Endothelial cell of umbilical vein (primary cell): ENCODE data around the gene CADPS. TPM values are rescaled to one million over a fixed set of nuclear protein-coding genes. Genes with fewer than 3 reads are reported as not detected.

Experiments
- BruUV-seq: library from RNA; stranded (reverse); fragments of 400-500 nt; replicated peaks from 2 replicates; lab custom pipeline; 2021; lab: Mats Ljungman, UMichigan
- CTCF ChIA-PET: fragments of 300-600, 350-600 bp; sonication (Branson Sonifier 250); formaldehyde crosslinking; loops from one replicate; lab custom pipeline; 2021; ENCODE audit warnings: antibody characterized with exemption, inconsistent platforms; lab: Charles Lee
- POLR2A ChIA-PET: fragments of 300-600, 350-600 bp; sonication (Branson Sonifier 250); formaldehyde crosslinking; loops from one replicate; lab custom pipeline; 2021; ENCODE audit warnings: antibody characterized with exemption, inconsistent platforms; lab: Charles Lee
- DNase-seq: peaks from one replicate; pipeline ENCODE4 v3.0.0-alpha.2; 2011; ENCODE audit warnings: low read depth, low spot score
- FAIRE-seq: peaks from 2 replicates; lab custom pipeline; 2011; peaks lifted over from hg19 to GRCh38; lab: Jason Lieb, UNC
- H2AFZ ChIP-seq: 2 replicates; pipeline ENCODE4 v1.6.0; 2012; ENCODE audit warnings: low read depth, low read length, control low read depth, inconsistent platforms
- H3K27ac ChIP-seq: 2 replicates; pipeline ENCODE4 v1.5.1; 2011; ENCODE audit warnings: low read depth, mild to moderate bottlenecking, control low read depth, low read length, moderate library complexity; ENCODE audit not compliant: insufficient read depth
- H3K27me3 ChIP-seq, 2 experiments: 2 replicates each; pipeline versions ENCODE4 v1.6.0 to v1.6.1; 2011; ENCODE audit warnings: low read length in 2 of 2, mixed read lengths in 1 of 2; ENCODE audit not compliant: control insufficient read depth in 2 of 2, insufficient read depth in 2 of 2
- H3K36me3 ChIP-seq, 2 experiments: 2 replicates in 1 of 2; 3 replicates in 1 of 2; pipeline ENCODE4 v1.5.1; 2011; ENCODE audit warnings: low read length in 2 of 2, mild to moderate bottlenecking in 1 of 2, moderate library complexity in 1 of 2; ENCODE audit not compliant: control insufficient read depth in 2 of 2, insufficient read depth in 2 of 2; ENCODE audit errors: extremely low read depth in 1 of 2
- H3K4me1 ChIP-seq: 3 replicates; pipeline ENCODE4 v1.5.1; 2011; ENCODE audit warnings: mild to moderate bottlenecking, low read length; ENCODE audit not compliant: control insufficient read depth, insufficient read depth; ENCODE audit errors: extremely low read depth
- H3K4me2 ChIP-seq: 2 replicates; pipeline ENCODE4 v1.6.1; 2011; ENCODE audit warnings: low read length, control low read depth, mixed read lengths; ENCODE audit not compliant: insufficient read depth
- H3K4me3 ChIP-seq, 3 experiments: fragments of 200-600 bp in 1 of 3; sonication (generic), shearing (Covaris generic) in 1 of 3; replicated peaks in 1 of 3; 2 replicates each; pipeline ENCODE4 v1.5.1; 2011 to 2016; ENCODE audit warnings: control low read depth in 3 of 3, low read length in 3 of 3, mild to moderate bottlenecking in 2 of 3, inconsistent platforms in 1 of 3, low read depth in 1 of 3, moderate library complexity in 1 of 3; ENCODE audit not compliant: insufficient read depth in 1 of 3
- H3K79me2 ChIP-seq: 2 replicates; pipeline ENCODE4 v1.6.0; 2012; ENCODE audit warnings: low read length, inconsistent platforms; ENCODE audit not compliant: control insufficient read depth, insufficient read depth
- H3K9ac ChIP-seq: replicated peaks from 2 replicates; pipeline ENCODE3; 2011; ENCODE audit warnings: low read length, control low read depth; ENCODE audit not compliant: insufficient read depth; ENCODE audit errors: extremely low read depth
- H3K9me1 ChIP-seq: replicated peaks from 3 replicates; pipeline ENCODE4 v1.6.0; 2011; ENCODE audit warnings: mild to moderate bottlenecking, low read length; ENCODE audit not compliant: control insufficient read depth, insufficient read depth; ENCODE audit errors: extremely low read depth
- H3K9me3 ChIP-seq: replicated peaks from 2 replicates; pipeline ENCODE4 v1.5.1; 2012; ENCODE audit warnings: low read length, inconsistent platforms; ENCODE audit not compliant: control insufficient read depth, insufficient read depth
- H4K20me1 ChIP-seq: replicated peaks from 2 replicates; pipeline ENCODE3; 2011; ENCODE audit warnings: mild to moderate bottlenecking, low read length; ENCODE audit not compliant: control insufficient read depth, insufficient read depth; ENCODE audit errors: extremely low read depth
- EZH2 ChIP-seq: IDR thresholded peaks from 2 replicates; pipeline ENCODE4 v1.6.1; 2012; ENCODE audit warnings: borderline replicate concordance, low read depth, mild to moderate bottlenecking, moderate library complexity, low read length, inconsistent platforms; ENCODE audit not compliant: severe bottlenecking
- FOS ChIP-seq: IDR thresholded peaks from 2 replicates; pipeline ENCODE4 v1.6.1; 2011; ENCODE audit warnings: mild to moderate bottlenecking, low read length, moderate library complexity, borderline replicate concordance; ENCODE audit not compliant: insufficient read depth
- GATA2 ChIP-seq: IDR thresholded peaks from 2 replicates; pipeline ENCODE4 v1.7.0; 2011; ENCODE audit warnings: low read depth, mild to moderate bottlenecking, moderate library complexity, mixed read lengths, low read length; ENCODE audit not compliant: insufficient read length, insufficient read depth
- JUN ChIP-seq: IDR thresholded peaks from 2 replicates; pipeline ENCODE4 v1.6.1; 2011; ENCODE audit warnings: borderline replicate concordance, low read depth; ENCODE audit not compliant: insufficient read length, insufficient read depth
- MAX ChIP-seq: IDR thresholded peaks from 2 replicates; pipeline ENCODE4 v1.6.1; 2011; ENCODE audit not compliant: insufficient read depth, insufficient read length
- MYC ChIP-seq: IDR thresholded peaks from one replicate; pipeline ENCODE4 v1.6.1; 2011; ENCODE audit warnings: mild to moderate bottlenecking, low read depth, low read length
- POLR2A ChIP-seq: IDR thresholded peaks from 2 replicates; pipeline ENCODE4 v1.6.1; 2012; ENCODE audit warnings: low read depth, mild to moderate bottlenecking, control low read depth, low read length
- POLR2AphosphoS5 ChIP-seq: IDR thresholded peaks from 2 replicates; pipeline ENCODE4 v1.6.1; 2012; ENCODE audit warnings: low read depth, mild to moderate bottlenecking, control low read depth, low read length, moderate library complexity; ENCODE audit not compliant: insufficient read depth
- dilution Hi-C: fragments of 300-500 bp; cut with MboI; formaldehyde crosslinking; loops from one replicate; pipeline ENCODE4 v1.15.0; 2019; ENCODE audit warnings: low sequenced_read_pairs; ENCODE audit not compliant: extremely low pct_ligation_motif_present
- intact Hi-C: fragments of 100-400 bp; cut with micrococcal nuclease; formaldehyde crosslinking; loops from one replicate; pipeline ENCODE4 v1.10.0; 2022
- polyA plus RNA-seq, 4 experiments: library from polyadenylated mRNA; depleted of rRNA in 3 of 4; stranded (reverse) in 3 of 4; unstranded in 1 of 4; fragments of >200 nt; gene quantifications; 2 replicates each; pipeline versions ENCODE4 v1.2.1 to v1.2.3, GENCODE V29; 2011 to 2012; ENCODE audit warnings: missing spikeins in 1 of 4
- total RNA-seq: library from RNA; stranded (reverse); gene quantifications from 2 replicates; pipeline ENCODE4 v1.2.3, GENCODE V29; 2021
- TF ChIP-seq, protein P1 (sequence below), 2 donors: IDR thresholded peaks; 1 replicate in 1 of 2; 2 replicates in 1 of 2; pipeline ENCODE4 v1.5.1; 2011; ENCODE audit warnings: low read length in 2 of 2, mild to moderate bottlenecking in 2 of 2, moderate library complexity in 2 of 2, control low read depth in 1 of 2, inconsistent platforms in 1 of 2, low read depth in 1 of 2; ENCODE audit not compliant: insufficient read depth in 1 of 2; ENCODE audit errors: extremely low read depth in 1 of 2

Gene CADPS
- total and polyA plus RNA-seq, 2 donors (not counting 3 experiments of a cell fraction or from before 2014, with no cell fraction given): not detected

DNA sequence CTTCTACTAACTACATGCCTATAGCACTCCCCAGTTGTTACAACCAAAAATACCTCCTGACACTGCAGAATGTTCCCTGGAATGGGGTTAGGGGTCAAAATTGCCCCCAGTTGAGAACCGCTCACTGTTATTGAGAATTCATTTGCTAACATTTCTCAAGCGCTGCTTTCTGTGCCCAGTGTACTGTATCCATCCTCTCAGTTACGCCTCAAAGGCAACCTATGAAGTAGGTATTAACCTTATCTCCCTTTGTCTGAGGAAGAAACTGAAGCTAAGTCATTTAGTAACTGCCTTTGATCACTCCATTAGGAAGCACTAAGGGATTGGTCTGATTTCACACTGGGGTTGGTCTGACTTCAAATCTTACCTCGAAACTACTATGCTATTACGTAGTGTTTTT, 70.1 kb downstream of the CADPS start:
- no peaks in the 10 kb centered on the region for H3K36me3 ChIP-seq
- H4K20me1 ChIP-seq: no peaks in the 10 kb centered on the region
- H3K9me3 ChIP-seq: no peaks in the 10 kb centered on the region
- H3K79me2 ChIP-seq: no peaks in the 10 kb centered on the region
- no peak for FAIRE-seq
- H2AFZ ChIP-seq: no peak overlapping the region
- no peaks in the 10 kb centered on the region for H3K9me1 ChIP-seq
- no peak for TF ChIP-seq MAX
- TF ChIP-seq EZH2: no peak
- TF ChIP-seq POLR2AphosphoS5: no peak
- TF ChIP-seq, protein P1, sequence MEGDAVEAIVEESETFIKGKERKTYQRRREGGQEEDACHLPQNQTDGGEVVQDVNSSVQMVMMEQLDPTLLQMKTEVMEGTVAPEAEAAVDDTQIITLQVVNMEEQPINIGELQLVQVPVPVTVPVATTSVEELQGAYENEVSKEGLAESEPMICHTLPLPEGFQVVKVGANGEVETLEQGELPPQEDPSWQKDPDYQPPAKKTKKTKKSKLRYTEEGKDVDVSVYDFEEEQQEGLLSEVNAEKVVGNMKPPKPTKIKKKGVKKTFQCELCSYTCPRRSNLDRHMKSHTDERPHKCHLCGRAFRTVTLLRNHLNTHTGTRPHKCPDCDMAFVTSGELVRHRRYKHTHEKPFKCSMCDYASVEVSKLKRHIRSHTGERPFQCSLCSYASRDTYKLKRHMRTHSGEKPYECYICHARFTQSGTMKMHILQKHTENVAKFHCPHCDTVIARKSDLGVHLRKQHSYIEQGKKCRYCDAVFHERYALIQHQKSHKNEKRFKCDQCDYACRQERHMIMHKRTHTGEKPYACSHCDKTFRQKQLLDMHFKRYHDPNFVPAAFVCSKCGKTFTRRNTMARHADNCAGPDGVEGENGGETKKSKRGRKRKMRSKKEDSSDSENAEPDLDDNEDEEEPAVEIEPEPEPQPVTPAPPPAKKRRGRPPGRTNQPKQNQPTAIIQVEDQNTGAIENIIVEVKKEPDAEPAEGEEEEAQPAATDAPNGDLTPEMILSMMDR (IDR thresholded peaks at IDR 0.05; ENCODE audit: extremely low read depth in 1 of 2, insufficient read depth in 1 of 2, low read depth in 1 of 2, low read length in 2 of 2): no peak
- no peak for TF ChIP-seq JUN
- TF ChIP-seq MYC: no peak
- TF ChIP-seq GATA2: no peak
- TF ChIP-seq POLR2A: no peak
- no peak for TF ChIP-seq FOS
- no peak overlapping the region for H3K4me2 ChIP-seq
- H3K9ac ChIP-seq: no peak overlapping the region
- CTCF ChIA-PET: no interaction called here
- intact Hi-C loops: no loop called here
- no TSS peak for BruUV-seq
- dilution Hi-C loops: no loop called here
- POLR2A ChIA-PET: no interaction called here
- no peak overlapping the region for H3K27ac ChIP-seq
- no peak overlapping the region for H3K4me3 ChIP-seq
- H3K27me3 ChIP-seq: no peaks in the 10 kb centered on the region
- H3K4me1 ChIP-seq: no peaks in the 10 kb centered on the region
- no peak for DNase-seq
